ENCODE results near the gene DVL1. TPM values are rescaled to one million over a fixed set of nuclear protein-coding genes. Genes with fewer than 3 reads are reported as not detected.

Gene DVL1
- total and polyA plus RNA-seq, 9 of the 15 experiments (the other 6 are each of a cell fraction or from before 2014, with no cell fraction given): 0.62 to 135 (median 24.3) TPM

DNA sequence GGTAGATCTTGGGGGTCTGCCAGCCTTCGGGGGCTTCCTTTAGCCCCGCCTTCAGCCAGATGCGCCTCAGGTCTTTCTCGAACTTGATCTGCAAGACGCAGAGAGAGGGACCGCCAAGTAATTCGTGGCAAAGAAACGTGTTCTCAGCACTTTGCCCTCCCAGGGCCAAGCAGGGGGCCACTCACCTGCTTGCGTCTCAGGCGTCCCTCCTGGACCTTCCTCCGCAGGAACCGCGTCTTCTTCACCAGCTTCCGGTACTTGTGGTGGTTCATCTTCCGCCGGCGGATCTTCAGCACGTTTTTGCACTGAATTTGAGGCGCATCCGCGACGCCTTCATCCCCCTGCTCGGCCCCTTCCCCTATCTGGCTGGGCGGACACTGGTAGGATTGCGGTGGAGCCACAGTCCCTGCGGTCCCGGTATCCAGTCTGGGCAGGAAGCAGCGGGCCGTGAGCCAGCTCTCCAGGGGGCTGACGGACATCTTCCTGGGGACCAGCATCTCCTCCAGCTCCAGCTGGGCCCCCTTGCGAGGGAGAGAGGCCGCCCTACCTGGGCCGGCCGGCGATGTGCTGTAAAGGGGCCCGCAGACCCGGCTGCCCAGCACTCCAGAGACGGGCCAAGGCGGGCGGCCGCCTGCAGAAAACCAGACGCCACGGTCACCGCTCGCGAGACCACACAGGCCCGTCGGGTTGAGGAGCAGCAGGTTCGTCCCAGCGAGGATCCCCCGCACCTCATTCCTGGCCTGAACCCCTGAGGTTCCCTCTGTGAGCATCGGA is 24.8 kb upstream of the DVL1 start (continued):
- TF ChIP-seq FOS (IDR thresholded peaks at IDR 0.05; ENCODE audit: extremely low read depth, insufficient read length) (no peak), NR3C1 (CRISPR knock-in tag; IDR thresholded peaks at IDR 0.05) (peak; percentile 22; the same call in 1 of the 2 replicates), ETS1 (conservative IDR thresholded peaks at IDR 0.05; ENCODE audit: control insufficient read depth, low read depth, low read length) (peak; percentile 43; the same call in 1 of the 2 replicates), RBM14 (IDR thresholded peaks at IDR 0.05; ENCODE audit: borderline replicate concordance, insufficient read depth, low read depth, low read length) (no peak), ZNF282 (CRISPR knock-in tag; IDR thresholded peaks at IDR 0.05) (0 out of 2 replicates have a peak, but pooled peaks have one; percentile 48), RBBP5 (IDR thresholded peaks at IDR 0.05; ENCODE audit: borderline replicate concordance, insufficient read depth, low read length, poor library complexity, severe bottlenecking) (no peak), ZNF165 (CRISPR knock-in tag; IDR thresholded peaks at IDR 0.05; ENCODE audit: borderline replicate concordance) (no peak), ZBTB8A (IDR thresholded peaks at IDR 0.05; ENCODE audit: partially characterized antibody) (no peak), ZNF609 (CRISPR knock-in tag; IDR thresholded peaks at IDR 0.05; ENCODE audit: borderline replicate concordance) (no peak), CXXC5 (CRISPR knock-in tag; IDR thresholded peaks at IDR 0.05) (no peak), CBFA2T2 (conservative IDR thresholded peaks at IDR 0.05) (no peak), ZBTB33 (CRISPR knock-in tag; IDR thresholded peaks at IDR 0.05) (no peak), ZFP30 (CRISPR knock-in tag; IDR thresholded peaks at IDR 0.05; ENCODE audit: borderline replicate concordance) (no peak)
- TF ChIP-seq, protein P1, sequence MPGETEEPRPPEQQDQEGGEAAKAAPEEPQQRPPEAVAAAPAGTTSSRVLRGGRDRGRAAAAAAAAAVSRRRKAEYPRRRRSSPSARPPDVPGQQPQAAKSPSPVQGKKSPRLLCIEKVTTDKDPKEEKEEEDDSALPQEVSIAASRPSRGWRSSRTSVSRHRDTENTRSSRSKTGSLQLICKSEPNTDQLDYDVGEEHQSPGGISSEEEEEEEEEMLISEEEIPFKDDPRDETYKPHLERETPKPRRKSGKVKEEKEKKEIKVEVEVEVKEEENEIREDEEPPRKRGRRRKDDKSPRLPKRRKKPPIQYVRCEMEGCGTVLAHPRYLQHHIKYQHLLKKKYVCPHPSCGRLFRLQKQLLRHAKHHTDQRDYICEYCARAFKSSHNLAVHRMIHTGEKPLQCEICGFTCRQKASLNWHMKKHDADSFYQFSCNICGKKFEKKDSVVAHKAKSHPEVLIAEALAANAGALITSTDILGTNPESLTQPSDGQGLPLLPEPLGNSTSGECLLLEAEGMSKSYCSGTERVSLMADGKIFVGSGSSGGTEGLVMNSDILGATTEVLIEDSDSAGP (CRISPR knock-in tag; IDR thresholded peaks at IDR 0.05): no peak
